Fibroblast of lung (primary cell): Measurements from ENCODE around the gene MRPL37.

Experiments used
- EZH2 ChIP-seq: IDR thresholded peaks from 2 replicates; pipeline ENCODE4 v1.5.1; 2012; ENCODE audit warnings: low read length, control low read depth, mild to moderate bottlenecking; ENCODE audit errors: missing control alignments
- TF ChIP-seq, protein P1 (sequence below), 2 donors: IDR thresholded peaks in 1 of 2; conservative IDR thresholded peaks in 1 of 2; 1 replicate in 1 of 2; 2 replicates in 1 of 2; pipeline ENCODE4 v1.5.1; 2011 to 2012; ENCODE audit warnings: low read length in 2 of 2, control low read depth in 1 of 2, inconsistent platforms in 1 of 2, low read depth in 1 of 2, mild to moderate bottlenecking in 1 of 2

DNA sequence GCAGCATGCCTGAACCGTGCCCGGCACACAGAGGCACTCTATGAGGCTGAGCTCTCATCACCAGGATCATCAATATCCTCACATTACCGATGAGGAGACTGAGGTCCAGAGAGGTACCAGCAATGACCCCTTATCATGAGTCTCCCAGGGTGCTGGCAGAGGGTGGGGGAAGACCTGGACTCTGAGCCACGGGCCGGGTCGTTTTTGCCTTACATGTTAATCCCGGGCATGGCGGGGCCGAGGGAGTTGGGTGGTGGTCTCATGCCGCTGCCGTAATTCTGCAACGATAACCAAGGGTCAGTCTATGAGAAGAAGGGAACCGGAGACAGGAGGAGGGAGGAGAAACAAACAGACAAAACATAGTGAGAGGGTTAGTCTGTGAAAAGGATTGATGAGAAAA lies 43.1 kb downstream of the MRPL37 start:
- TF ChIP-seq, protein P1, sequence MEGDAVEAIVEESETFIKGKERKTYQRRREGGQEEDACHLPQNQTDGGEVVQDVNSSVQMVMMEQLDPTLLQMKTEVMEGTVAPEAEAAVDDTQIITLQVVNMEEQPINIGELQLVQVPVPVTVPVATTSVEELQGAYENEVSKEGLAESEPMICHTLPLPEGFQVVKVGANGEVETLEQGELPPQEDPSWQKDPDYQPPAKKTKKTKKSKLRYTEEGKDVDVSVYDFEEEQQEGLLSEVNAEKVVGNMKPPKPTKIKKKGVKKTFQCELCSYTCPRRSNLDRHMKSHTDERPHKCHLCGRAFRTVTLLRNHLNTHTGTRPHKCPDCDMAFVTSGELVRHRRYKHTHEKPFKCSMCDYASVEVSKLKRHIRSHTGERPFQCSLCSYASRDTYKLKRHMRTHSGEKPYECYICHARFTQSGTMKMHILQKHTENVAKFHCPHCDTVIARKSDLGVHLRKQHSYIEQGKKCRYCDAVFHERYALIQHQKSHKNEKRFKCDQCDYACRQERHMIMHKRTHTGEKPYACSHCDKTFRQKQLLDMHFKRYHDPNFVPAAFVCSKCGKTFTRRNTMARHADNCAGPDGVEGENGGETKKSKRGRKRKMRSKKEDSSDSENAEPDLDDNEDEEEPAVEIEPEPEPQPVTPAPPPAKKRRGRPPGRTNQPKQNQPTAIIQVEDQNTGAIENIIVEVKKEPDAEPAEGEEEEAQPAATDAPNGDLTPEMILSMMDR (conservative IDR thresholded peaks at IDR 0.05 in 1 of 2, IDR thresholded peaks at IDR 0.05 in 1 of 2; ENCODE audit: low read depth in 1 of 2, low read length in 2 of 2): no peak
- TF ChIP-seq EZH2: no peak
